HG02870 (cell line): ENCODE results near the gene SLIT3.
"Not testable (repeated sequence)": the region's sequence is repeated elsewhere in the genome, so short reads cannot be mapped to it uniquely, and the experiment has no call there.

Source experiments
- ATAC-seq: cut with Tn5 transposase; IDR thresholded peaks from one replicate; pipeline ENCODE4 v1.9.1; 2021; ENCODE audit warnings: mild to moderate bottlenecking, moderate library complexity; ENCODE audit not compliant: unreplicated experiment

Gene SLIT3

DNA sequence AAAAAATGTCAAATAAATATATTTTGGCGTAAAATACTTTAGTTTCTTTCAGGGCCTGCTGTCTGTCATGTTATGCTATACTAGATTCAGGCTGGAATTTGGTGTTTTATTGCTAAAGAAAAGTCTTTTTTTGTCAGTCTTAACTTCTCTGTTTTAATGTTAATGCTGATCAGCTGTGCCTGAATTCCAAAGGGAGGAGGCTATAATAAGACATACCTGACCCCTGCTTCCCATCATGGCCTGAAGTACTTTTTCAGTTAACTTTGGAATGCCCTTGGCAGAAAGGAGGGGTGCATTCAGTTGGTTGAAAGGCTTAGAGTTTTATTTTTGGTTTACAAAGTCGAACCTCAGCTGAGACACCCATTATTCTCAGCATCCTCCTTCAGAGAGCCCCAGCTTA lies 663.7 kb downstream of the SLIT3 start:
- no peak for ATAC-seq

DNA sequence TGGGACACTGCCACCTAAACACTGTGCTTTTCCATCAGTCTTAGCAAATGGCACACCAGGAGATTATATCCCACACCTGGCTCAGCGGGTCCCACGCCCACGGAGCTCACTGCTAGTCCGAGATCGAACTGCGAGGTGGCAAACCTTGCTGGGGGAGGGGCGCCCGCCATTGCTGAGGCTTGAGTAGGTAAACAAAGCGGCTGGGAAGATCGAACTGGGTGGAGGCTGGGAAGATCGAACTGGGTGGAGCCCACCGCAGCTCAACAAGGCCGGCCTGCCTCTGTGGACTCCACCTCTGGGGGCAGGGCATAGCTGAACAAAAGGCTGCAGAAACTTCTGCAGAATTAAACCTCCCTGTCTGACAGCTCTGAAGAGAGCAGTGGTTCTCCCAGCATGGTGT lies 670.0 kb downstream of the SLIT3 start:
- not testable (repeated sequence) for ATAC-seq

DNA sequence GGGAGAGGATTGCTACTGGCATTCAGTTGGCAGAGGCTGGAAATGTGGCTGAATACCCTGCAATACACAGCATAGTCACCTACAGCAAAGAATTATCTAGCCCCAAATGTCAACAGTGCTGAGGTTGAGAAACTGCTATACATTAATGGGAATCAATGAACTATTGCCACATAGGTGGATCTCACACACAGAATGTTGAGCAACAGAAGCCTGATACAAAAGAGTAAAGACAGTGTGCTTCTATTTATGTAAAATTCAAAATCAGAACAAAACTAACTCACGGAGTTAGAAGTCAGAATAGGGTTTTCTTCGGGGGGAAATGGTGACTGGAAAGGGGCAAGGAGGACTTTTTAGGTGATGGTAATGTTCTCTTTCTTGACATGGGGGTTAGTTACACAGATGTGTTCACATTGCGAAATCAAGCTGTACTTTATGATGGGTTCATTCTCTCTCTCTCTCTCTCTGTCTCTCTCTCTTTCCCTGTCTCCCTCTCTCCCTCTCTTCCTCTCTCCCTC lies 676.0 kb downstream of the SLIT3 start:
- ATAC-seq = no peak

DNA sequence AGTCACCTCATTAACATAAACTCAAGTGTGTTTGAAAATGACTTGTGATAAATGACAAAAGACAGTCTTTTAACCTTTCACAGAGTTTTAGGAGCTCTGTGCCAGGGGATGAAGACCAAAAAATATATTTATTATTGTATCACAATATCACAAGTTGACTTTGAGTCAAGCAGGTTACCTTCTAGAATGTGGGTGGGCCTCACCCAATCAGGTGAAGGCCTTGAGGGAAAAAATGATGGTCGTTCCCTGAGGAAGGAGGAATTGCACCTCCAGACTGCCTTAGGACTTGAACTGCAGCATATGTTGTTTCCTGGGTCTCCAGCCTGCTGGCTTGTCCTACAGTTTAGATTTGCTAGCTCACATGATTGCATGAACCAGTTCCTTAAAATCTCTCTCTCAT lies 680.1 kb downstream of the SLIT3 start:
- no peak for ATAC-seq

DNA sequence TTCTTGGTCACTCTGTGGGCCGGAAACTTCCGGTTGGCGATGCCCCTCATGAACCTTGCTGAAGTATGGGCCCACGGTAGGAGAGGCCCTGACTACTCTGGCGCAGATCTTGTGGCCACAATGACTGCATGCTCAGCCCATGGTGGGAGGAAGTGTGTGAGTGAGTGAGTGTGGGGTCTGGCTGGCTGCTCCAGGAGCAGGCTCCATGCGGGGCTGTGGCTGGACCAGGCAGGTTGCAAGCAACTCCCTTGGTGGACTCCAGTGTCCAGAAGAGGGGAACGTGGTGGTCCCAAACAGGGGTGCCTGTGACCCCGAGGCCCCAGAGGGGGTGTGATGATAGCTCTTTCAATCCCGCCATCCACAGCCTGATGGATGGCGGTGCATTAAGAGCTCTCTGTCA lies 686.3 kb downstream of the SLIT3 start:
- ATAC-seq = no peak

DNA sequence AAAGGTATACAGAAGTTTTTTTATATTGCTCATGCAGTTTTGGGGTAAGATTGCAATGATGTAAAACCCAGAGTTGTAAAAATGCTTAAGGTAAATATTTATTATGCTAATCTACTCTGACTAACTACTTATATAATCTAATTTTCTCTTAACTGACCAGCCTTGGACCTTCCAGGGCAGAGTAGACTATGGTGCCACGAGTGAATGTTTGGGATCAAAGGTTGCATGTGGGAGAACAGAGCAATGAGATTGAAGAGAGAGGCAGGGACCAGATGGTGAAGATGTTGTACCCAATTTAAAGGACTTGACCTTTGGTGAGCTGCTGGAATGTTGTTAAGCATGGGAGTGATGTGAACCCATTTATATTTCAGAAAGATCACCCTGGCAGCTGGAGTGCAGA lies 686.9 kb downstream of the SLIT3 start:
- no peak for ATAC-seq

DNA sequence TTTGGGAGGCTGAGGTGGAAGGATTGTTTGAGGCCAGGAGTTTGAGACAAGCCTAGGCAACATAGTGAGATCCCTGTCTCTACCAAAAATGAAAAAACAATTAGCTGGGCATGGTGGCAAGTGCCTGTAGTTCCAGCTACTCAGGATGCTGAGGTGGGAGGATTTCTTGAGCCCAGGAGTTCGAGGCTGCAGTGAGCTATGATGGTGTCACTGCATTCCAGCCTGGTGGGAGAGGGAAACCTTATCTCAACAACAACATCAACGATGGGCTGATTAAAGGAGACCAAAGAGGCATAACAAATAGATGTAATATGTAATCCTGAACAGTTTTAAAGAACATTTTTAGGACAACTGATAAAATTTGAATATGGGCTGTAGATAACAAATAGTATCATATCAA lies 687.5 kb downstream of the SLIT3 start:
- ATAC-seq = no peak

DNA sequence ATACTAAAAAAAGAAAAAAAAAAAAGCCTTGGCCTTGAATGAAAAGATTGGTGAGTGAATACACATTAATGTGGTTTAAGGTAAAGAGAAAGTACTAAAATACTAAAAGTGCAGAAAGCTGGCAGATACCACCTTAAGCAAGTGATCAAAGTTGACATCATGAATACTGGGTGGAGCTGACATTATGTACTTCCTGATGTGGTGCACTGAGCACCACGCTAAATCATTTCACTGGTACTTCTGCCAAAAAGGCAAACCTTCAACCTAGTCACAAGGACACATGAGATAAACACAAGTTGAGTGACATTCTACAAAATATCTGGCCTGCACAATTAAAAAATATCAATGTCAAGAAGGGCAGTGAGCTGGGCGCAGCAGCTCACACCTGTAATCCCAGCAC lies 687.9 kb downstream of the SLIT3 start:
- no peak for ATAC-seq

DNA sequence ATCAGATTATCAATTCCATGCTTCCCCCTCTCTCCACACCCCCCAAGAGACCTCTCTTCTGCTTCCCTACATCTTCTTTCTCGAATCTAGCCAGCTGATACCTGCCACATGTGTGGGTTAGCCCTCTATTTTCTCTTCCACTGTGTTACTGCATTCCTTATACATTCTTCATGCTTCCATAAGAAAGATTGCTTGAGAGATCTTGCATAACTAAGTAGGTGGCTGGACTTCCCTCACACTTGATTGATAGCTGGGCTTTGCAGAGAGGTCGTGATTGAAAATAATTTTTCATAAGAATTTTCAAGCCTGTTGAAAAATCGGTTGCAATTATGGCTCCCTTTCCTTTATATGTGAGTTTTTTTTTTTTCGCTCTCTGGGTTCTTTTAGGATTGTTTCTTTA lies 688.8 kb downstream of the SLIT3 start:
- ATAC-seq = no peak
